CD4-positive, alpha-beta T cell (primary cell): ENCODE measurements around the gene PRKD2. TPM values are rescaled to one million over a fixed set of nuclear protein-coding genes. Genes with fewer than 3 reads are reported as not detected.

Source experiments
- ATAC-seq: fragments of 200-7000 bp; cut with Tn5 transposase; one replicate; pipeline ENCODE4 v1.10.0; 2022; ENCODE audit warnings: mild to moderate bottlenecking; ENCODE audit not compliant: poor library complexity
- CTCF ChIA-PET: fragments of 350-600 bp; sonication (Branson Sonifier 250); formaldehyde crosslinking; loops from one replicate; lab custom pipeline; 2021; ENCODE audit warnings: antibody characterized with exemption, inconsistent platforms; lab: Charles Lee
- POLR2A ChIA-PET: fragments of 350-600 bp; sonication (Branson Sonifier 250); formaldehyde crosslinking; loops from one replicate; lab custom pipeline; 2021; ENCODE audit warnings: antibody characterized with exemption, inconsistent platforms; lab: Charles Lee
- DNase-seq, 14 experiments: peaks; one replicate each; pipeline ENCODE4 v3.0.0-alpha.2; 2013 to 2020; ENCODE audit warnings: mixed read lengths in 2 of 14
- H3K27ac ChIP-seq, 2 donors: one replicate each; pipeline versions ENCODE4 v1.5.1 to v1.7.0; 2013; ENCODE audit warnings: low read length in 2 of 2, low read depth in 1 of 2, mild to moderate bottlenecking in 1 of 2
- H3K27me3 ChIP-seq, 2 experiments: 1 replicate in 1 of 2; 2 replicates in 1 of 2; pipeline versions ENCODE4 v1.6.1 to v1.7.0; 2013; ENCODE audit warnings: low read length in 2 of 2, control low read depth in 1 of 2, mild to moderate bottlenecking in 1 of 2, moderate library complexity in 1 of 2; ENCODE audit not compliant: insufficient read depth in 2 of 2, control insufficient read depth in 1 of 2
- H3K36me3 ChIP-seq: one replicate; pipeline ENCODE4 v1.6.1; 2013; ENCODE audit warnings: low read length, control low read depth; ENCODE audit not compliant: insufficient read depth
- H3K4me1 ChIP-seq: one replicate; pipeline ENCODE4 v1.6.1; 2013; ENCODE audit warnings: low read length, control low read depth; ENCODE audit not compliant: insufficient read depth
- H3K4me3 ChIP-seq: one replicate; pipeline ENCODE4 v1.5.1; 2013; ENCODE audit warnings: mild to moderate bottlenecking, low read length, moderate library complexity
- H3K9me3 ChIP-seq, 2 experiments: 1 replicate in 1 of 2; 2 replicates in 1 of 2; pipeline versions ENCODE4 v1.6.1 to v1.7.0; 2013; ENCODE audit warnings: low read length in 2 of 2, mild to moderate bottlenecking in 2 of 2, control low read depth in 1 of 2, moderate library complexity in 1 of 2; ENCODE audit not compliant: control insufficient read depth in 1 of 2, insufficient read depth in 1 of 2
- H3K27ac Mint-ChIP-seq: one replicate; pipeline ENCODE4 v1.8.0; 2020; ENCODE audit warnings: mixed read lengths
- H3K27me3 Mint-ChIP-seq: one replicate; pipeline ENCODE4 v1.8.0; 2021; ENCODE audit warnings: mixed read lengths
- H3K36me3 Mint-ChIP-seq: one replicate; pipeline ENCODE4 v1.8.0; 2021; ENCODE audit warnings: low read depth, mixed read lengths
- H3K4me1 Mint-ChIP-seq: one replicate; pipeline ENCODE4 v1.8.0; 2021; ENCODE audit warnings: low read depth, mixed read lengths
- H3K4me3 Mint-ChIP-seq: one replicate; pipeline ENCODE4 v1.8.0; 2020; ENCODE audit warnings: mild to moderate bottlenecking, mixed read lengths
- H3K9me3 Mint-ChIP-seq: one replicate; pipeline ENCODE4 v1.8.0; 2020; ENCODE audit warnings: mixed read lengths
- CTCF ChIP-seq: fragments of 200-600 bp; IDR thresholded peaks from one replicate; pipeline ENCODE4 v1.8.0; 2022; ENCODE audit warnings: antibody characterized with exemption, mild to moderate bottlenecking
- intact Hi-C, 2 experiments: fragments of 100-400 bp; cut with DNase I in 1 of 2; cut with micrococcal nuclease in 1 of 2; formaldehyde crosslinking; loops; one replicate each; pipeline versions ENCODE4 v1.15.1 to v1.9.0; 2023 to 2025; cut with DNase I, micrococcal nuclease
- total RNA-seq, 174 experiments: library from RNA in 2 of 174; stranded (reverse) in 2 of 174; gene quantifications; one replicate each; pipeline ENCODE4 v1.2.3 and lab custom pipeline; 2021 to 2026

The PRKD2 gene
- total RNA-seq, 2 experiments from 2014 or later = 105 to 113 TPM

GRCh38 chr19:46691948-46692347 lies 25.0 kb downstream of the PRKD2 start:
- H3K9me3 ChIP-seq = no peaks in the 10 kb centered on the region
- H3K4me3 ChIP-seq = no peak overlapping the region
- Mint-ChIP-seq H3K4me1 (peaks cover 4% of the 10 kb centered on the region), H3K4me3 (no peak overlapping the region), H3K27me3 (no peaks in the 10 kb centered on the region), H3K27ac (peak overlapping the region; percentile 42), H3K9me3 (no peaks in the 10 kb centered on the region), H3K36me3 (peaks cover 92% of the 10 kb centered on the region)
- CTCF ChIA-PET = no interaction called here
- intact Hi-C loops = no loop called here
- POLR2A ChIA-PET = interaction anchor here (1.7 kb wide), 1 partner anchor 31 kb away, joined by 6 read pairs; the partner anchor contains the start of gene DACT3
- peak overlapping the region in 1 of 2 donors; percentile 29 for H3K27ac ChIP-seq
- TF ChIP-seq CTCF = no peak
- ATAC-seq (no peak), DNase-seq (no peak)
- no peaks in the 10 kb centered on the region for H3K4me1 ChIP-seq
- H3K27me3 ChIP-seq = no peaks in the 10 kb centered on the region
- peaks cover 96% of the 10 kb centered on the region for H3K36me3 ChIP-seq

GRCh38 chr19:46691104-46691503 lies 25.8 kb downstream of the PRKD2 start:
- Histone ChIP-seq H3K27ac (no peak overlapping the region), H3K4me1 (no peaks in the 10 kb centered on the region), H3K4me3 (no peak overlapping the region), H3K36me3 (peaks cover 91% of the 10 kb centered on the region), H3K9me3 (no peaks in the 10 kb centered on the region), H3K27me3 (no peaks in the 10 kb centered on the region)
- no peak overlapping the region for H3K27ac Mint-ChIP-seq
- peaks cover 4% of the 10 kb centered on the region for H3K4me1 Mint-ChIP-seq
- intact Hi-C loops = no loop called here
- DNase-seq (no peak), ATAC-seq (no peak)
- TF ChIP-seq CTCF = no peak
- POLR2A ChIA-PET = interaction anchor here (1.2 to 1.7 kb wide), 2 partner anchors 23 to 30 kb away, joined by 3 to 6 read pairs; partner anchors contain the start of gene DACT3
- peaks cover 88% of the 10 kb centered on the region for H3K36me3 Mint-ChIP-seq
- H3K4me3 Mint-ChIP-seq = no peak overlapping the region
- no peaks in the 10 kb centered on the region for H3K27me3 Mint-ChIP-seq
- CTCF ChIA-PET = interaction anchor here (0.9 to 1.0 kb wide), 2 partner anchors 14 to 38 kb away, joined by 3 to 4 read pairs; no protein-coding TSS in a partner anchor
- no peaks in the 10 kb centered on the region for H3K9me3 Mint-ChIP-seq

GRCh38 chr19:46689358-46689757 lies 27.6 kb downstream of the PRKD2 start:
- Histone ChIP-seq H3K4me1 (no peaks in the 10 kb centered on the region), H3K4me3 (no peak overlapping the region), H3K36me3 (peaks cover 89% of the 10 kb centered on the region), H3K27me3 (no peaks in the 10 kb centered on the region), H3K9me3 (no peaks in the 10 kb centered on the region), H3K27ac (no peak overlapping the region)
- CTCF ChIA-PET = interaction anchor here (0.7 to 1.0 kb wide), 2 partner anchors 91 to 151 kb away, joined by 3 to 4 read pairs; no protein-coding TSS in a partner anchor
- Mint-ChIP-seq H3K36me3 (peaks cover 88% of the 10 kb centered on the region), H3K27ac (no peak overlapping the region), H3K4me3 (no peak overlapping the region), H3K9me3 (no peaks in the 10 kb centered on the region), H3K4me1 (peaks cover 4% of the 10 kb centered on the region), H3K27me3 (no peaks in the 10 kb centered on the region)
- POLR2A ChIA-PET = no interaction called here
- no peak for ATAC-seq
- no peak for TF ChIP-seq CTCF
- intact Hi-C loops = no loop called here
- no peak for DNase-seq
